IMR-90 (cell line): ENCODE results near the gene TMEM248. TPM values are rescaled to one million over a fixed set of nuclear protein-coding genes. Genes with fewer than 3 reads are reported as not detected.

Experiments
- ATAC-seq: fragments of 200-7000 bp; cut with Tn5 transposase; 2 replicates; pipeline ENCODE4 v1.9.1; 2020; ENCODE audit warnings: low read depth, mild to moderate bottlenecking, moderate library complexity
- BruUV-seq: library from RNA; stranded (reverse); fragments of 400-500 nt; replicated peaks from 2 replicates; lab custom pipeline; 2021; lab: Mats Ljungman, UMichigan
- CTCF ChIA-PET: fragments of 300-600 bp; formaldehyde crosslinking; extraction: SDS; loops from one replicate; lab custom pipeline; 2021; ENCODE audit warnings: antibody characterized with exemption; lab: Yijun Ruan, JAX
- POLR2A ChIA-PET: fragments of 300-600 bp; sonication (Branson Sonifier 250); formaldehyde crosslinking; loops from one replicate; lab custom pipeline; 2022; ENCODE audit warnings: antibody characterized with exemption; ENCODE audit not compliant: unreplicated experiment; lab: Charles Lee
- DNase-seq: peaks from one replicate; pipeline ENCODE4 v3.0.0; 2013
- H2AFZ ChIP-seq: replicated peaks from 2 replicates; pipeline ENCODE3; 2013; ENCODE audit warnings: low read length, mild to moderate bottlenecking; ENCODE audit not compliant: poor library complexity
- H2AK5ac ChIP-seq: 2 replicates; pipeline ENCODE4 v1.6.1; 2013; ENCODE audit warnings: low read depth, low read length, inconsistent platforms
- H2AK9ac ChIP-seq: replicated peaks from 2 replicates; pipeline ENCODE3; 2013; ENCODE audit warnings: mild to moderate bottlenecking, low read depth, low read length, moderate library complexity; ENCODE audit not compliant: poor library complexity
- H2BK120ac ChIP-seq: 2 replicates; pipeline ENCODE4 v1.6.1; 2013; ENCODE audit warnings: low read depth, low read length, inconsistent platforms
- H2BK15ac ChIP-seq: 3 replicates; pipeline ENCODE4 v1.6.1; 2013; ENCODE audit warnings: low read depth, low read length, inconsistent platforms
- H2BK20ac ChIP-seq: 2 replicates; pipeline ENCODE4 v1.6.1; 2013; ENCODE audit warnings: low read depth, mild to moderate bottlenecking, inconsistent platforms, low read length, moderate library complexity
- H2BK5ac ChIP-seq: 2 replicates; pipeline ENCODE4 v1.6.1; 2013; ENCODE audit warnings: mild to moderate bottlenecking, low read depth, low read length, inconsistent platforms; ENCODE audit not compliant: poor library complexity, severe bottlenecking
- H3K14ac ChIP-seq: replicated peaks from 2 replicates; pipeline ENCODE4 v1.6.1; 2013; ENCODE audit warnings: low read depth, low read length, inconsistent platforms
- H3K18ac ChIP-seq: 2 replicates; pipeline ENCODE4 v1.6.1; 2013; ENCODE audit warnings: low read depth, low read length, control low read depth
- H3K23ac ChIP-seq: 2 replicates; pipeline ENCODE4 v1.6.1; 2013; ENCODE audit warnings: low read depth, low read length, inconsistent platforms
- H3K27ac ChIP-seq: 2 replicates; pipeline ENCODE4 v1.5.1; 2013; ENCODE audit warnings: mild to moderate bottlenecking, control low read depth, low read length; ENCODE audit not compliant: insufficient read depth
- H3K27me3 ChIP-seq: 2 replicates; pipeline ENCODE4 v1.6.1; 2013; ENCODE audit warnings: low read length; ENCODE audit not compliant: control insufficient read depth, insufficient read depth
- H3K36me3 ChIP-seq: 2 replicates; pipeline ENCODE4 v1.6.1; 2013; ENCODE audit warnings: low read length, mixed read lengths; ENCODE audit not compliant: control insufficient read depth, insufficient read depth
- H3K4ac ChIP-seq: 2 replicates; pipeline ENCODE4 v1.6.1; 2013; ENCODE audit warnings: low read depth, low read length, inconsistent platforms
- H3K4me1 ChIP-seq: 2 replicates; pipeline ENCODE4 v1.6.1; 2013; ENCODE audit warnings: low read length, mixed read lengths; ENCODE audit not compliant: control insufficient read depth, insufficient read depth
- H3K4me2 ChIP-seq: 2 replicates; pipeline ENCODE4 v1.6.1; 2013; ENCODE audit warnings: low read depth, mild to moderate bottlenecking, control low read depth, low read length, moderate library complexity
- H3K4me3 ChIP-seq: 2 replicates; pipeline ENCODE4 v1.5.1; 2013; ENCODE audit warnings: low read depth, mild to moderate bottlenecking, control low read depth, low read length, moderate library complexity; ENCODE audit not compliant: insufficient read depth
- H3K56ac ChIP-seq: 2 replicates; pipeline ENCODE4 v1.6.1; 2013; ENCODE audit warnings: low read length, inconsistent platforms; ENCODE audit not compliant: insufficient read depth; ENCODE audit errors: extremely low read depth
- H3K79me1 ChIP-seq, 2 experiments: 2 replicates each; pipeline ENCODE4 v1.6.1; 2013; ENCODE audit warnings: low read length in 2 of 2, inconsistent platforms in 1 of 2, low read depth in 1 of 2
- H3K9ac ChIP-seq: 2 replicates; pipeline ENCODE4 v1.6.1; 2013; ENCODE audit warnings: low read depth, low read length, control low read depth
- H3K9me1 ChIP-seq: 2 replicates; pipeline ENCODE4 v1.6.1; 2013; ENCODE audit warnings: low read length, inconsistent platforms; ENCODE audit not compliant: insufficient read depth
- H3K9me3 ChIP-seq: 2 replicates; pipeline ENCODE4 v1.6.1; 2013; ENCODE audit warnings: low read length; ENCODE audit not compliant: control insufficient read depth, insufficient read depth
- H4K20me1 ChIP-seq: 2 replicates; pipeline ENCODE4 v1.6.1; 2013; ENCODE audit warnings: low read length, inconsistent platforms; ENCODE audit not compliant: insufficient read depth
- H4K5ac ChIP-seq: 2 replicates; pipeline ENCODE4 v1.6.1; 2013; ENCODE audit warnings: mild to moderate bottlenecking, low read depth, low read length, control low read depth
- H4K8ac ChIP-seq, 2 experiments: 2 replicates each; pipeline ENCODE4 v1.6.1; 2013; ENCODE audit warnings: low read depth in 2 of 2, low read length in 2 of 2, control low read depth in 1 of 2, inconsistent platforms in 1 of 2
- H4K91ac ChIP-seq: 2 replicates; pipeline ENCODE4 v1.6.1; 2013; ENCODE audit warnings: low read depth, low read length, inconsistent platforms; ENCODE audit not compliant: insufficient read depth
- BHLHE40 ChIP-seq: fragments of 150-350 bp; IDR thresholded peaks from 2 replicates; pipeline ENCODE4 v1.6.1; 2016; ENCODE audit warnings: mild to moderate bottlenecking, low read depth, low read length
- CEBPB ChIP-seq: IDR thresholded peaks from 2 replicates; pipeline ENCODE4 v1.6.1; 2012; ENCODE audit warnings: low read depth, low read length, improper control_type of control experiment
- CHD1 ChIP-seq: IDR thresholded peaks from 2 replicates; pipeline ENCODE4 v1.6.1; 2012; ENCODE audit warnings: low read depth, low read length, improper control_type of control experiment
- FOS ChIP-seq: fragments of 150-350 bp; IDR thresholded peaks from 2 replicates; pipeline ENCODE4 v1.6.1; 2016; ENCODE audit warnings: low read depth, low read length
- MAFK ChIP-seq: IDR thresholded peaks from 2 replicates; pipeline ENCODE4 v1.6.1; 2012; ENCODE audit warnings: low read depth, low read length, improper control_type of control experiment
- MAZ ChIP-seq: IDR thresholded peaks from 2 replicates; pipeline ENCODE4 v1.6.1; 2012; ENCODE audit warnings: low read depth, mild to moderate bottlenecking, low read length, improper control_type of control experiment, moderate library complexity, borderline replicate concordance
- MXI1 ChIP-seq: IDR thresholded peaks from 2 replicates; pipeline ENCODE4 v1.6.1; 2012; ENCODE audit warnings: low read depth, mild to moderate bottlenecking, low read length, moderate library complexity, borderline replicate concordance
- NFE2L2 ChIP-seq: fragments of 150-350 bp; IDR thresholded peaks from 2 replicates; pipeline ENCODE4 v1.6.1; 2016; ENCODE audit warnings: low read depth, mild to moderate bottlenecking, low read length
- POLR2A ChIP-seq: IDR thresholded peaks from 2 replicates; pipeline ENCODE4 v1.6.1; 2012; ENCODE audit warnings: mild to moderate bottlenecking, low read depth, low read length
- RAD21 ChIP-seq: IDR thresholded peaks from 2 replicates; pipeline ENCODE4 v1.6.1; 2012; ENCODE audit warnings: low read length, improper control_type of control experiment
- RFX5 ChIP-seq: IDR thresholded peaks from 2 replicates; pipeline ENCODE4 v1.8.0; 2012; ENCODE audit warnings: low read depth, mild to moderate bottlenecking, low read length, moderate library complexity
- SMC3 ChIP-seq: fragments of 150-350 bp; IDR thresholded peaks from 2 replicates; pipeline ENCODE4 v1.6.1; 2016; ENCODE audit warnings: low read depth, mild to moderate bottlenecking, antibody characterized with exemption, low read length, moderate library complexity
- WGBS, 2 experiments: methylation state at CpG; one replicate each; pipeline versions ENCODE4 v1.1.5 to v1.1.7; 2013; ENCODE audit warnings: missing lambda C conversion rate in 2 of 2; ENCODE audit not compliant: insufficient read length in 1 of 2; ENCODE audit errors: extremely low coverage in 2 of 2; 5-methylcytosine and 5-hydroxymethylcytosine counted together
- dilution Hi-C: fragments of 300-500 bp; cut with HindIII; formaldehyde crosslinking; loops from one replicate; pipeline ENCODE4 v1.14.3; 2018; ENCODE audit warnings: low sequenced_read_pairs; ENCODE audit not compliant: unreplicated experiment
- in situ Hi-C: fragments of 300-500 bp; cut with MboI; formaldehyde crosslinking; loops from 3 replicates; pipeline ENCODE4 v1.14.3; 2019; ENCODE audit warnings: low sequenced_read_pairs, inconsistent platforms, mixed read lengths
- intact Hi-C: fragments of 100-400 bp; cut with micrococcal nuclease; formaldehyde crosslinking; loops from 2 replicates; pipeline ENCODE4 v1.10.0; 2022
- polyA plus RNA-seq, 3 experiments: library from polyadenylated mRNA; depleted of rRNA; stranded (reverse); fragments of >200 nt; gene quantifications; 2 replicates each; pipeline ENCODE4 v1.2.3, GENCODE V29; 2012; ENCODE audit warnings: low replicate concordance in 1 of 3
- total RNA-seq: library from RNA; depleted of rRNA; stranded (reverse); fragments of >200 nt; gene quantifications from 2 replicates; pipeline ENCODE4 v1.2.3, GENCODE V29; 2012
- TF ChIP-seq, protein P1 (sequence below): conservative IDR thresholded peaks from 2 replicates; pipeline ENCODE4 v1.5.1; 2012; ENCODE audit warnings: mild to moderate bottlenecking, low read depth, low read length, improper control_type of control experiment
- TF ChIP-seq, protein P2 (sequence below): fragments of 150-350 bp; IDR thresholded peaks from 2 replicates; pipeline ENCODE4 v1.6.1; 2017; ENCODE audit warnings: mild to moderate bottlenecking, antibody characterized with exemption, low read length, low read depth

The TMEM248 gene
- total and polyA plus RNA-seq, 2 of the 4 experiments (the other 2 are of a cell fraction) = 103 to 175 TPM

DNA sequence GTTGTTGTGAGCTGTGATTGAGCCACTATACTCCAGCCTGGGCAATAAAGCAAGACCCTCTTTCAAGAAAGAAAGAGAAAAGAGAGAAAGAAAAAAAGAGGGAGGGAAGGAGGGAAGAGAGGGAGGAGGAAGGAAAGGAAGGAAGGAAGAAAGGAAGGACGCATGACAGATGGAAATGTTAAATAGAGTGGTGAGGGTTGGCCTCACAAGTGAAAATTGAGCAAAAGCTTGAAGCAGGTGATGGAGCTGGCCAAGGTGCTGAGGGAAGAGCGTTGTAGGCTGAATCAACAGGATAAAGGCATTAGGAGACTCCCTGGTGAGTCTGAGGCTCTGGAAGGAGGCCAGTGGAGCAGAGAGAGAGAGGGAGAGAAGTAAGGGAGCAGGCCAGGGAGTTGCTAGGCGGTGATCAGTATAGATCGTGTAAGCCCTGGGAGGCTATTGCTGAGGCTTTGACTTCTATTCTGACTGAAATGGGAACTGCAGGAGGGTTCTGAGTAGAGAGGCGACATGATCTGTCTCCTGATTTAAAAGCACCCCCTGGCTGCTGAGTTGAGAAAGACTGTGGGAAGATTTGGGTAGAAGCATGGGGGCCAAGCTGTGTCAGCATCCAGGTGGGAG is 26.5 kb upstream of the TMEM248 start:
- no peak overlapping the region for H2BK20ac ChIP-seq
- BruUV-seq = no TSS peak
- H3K9me3 ChIP-seq = no peaks in the 10 kb centered on the region
- 51% methylated on average over 2 of the region's 5 CpGs; no CpG with 5 or more reads in 1 of the 2 experiments for WGBS, 2 experiments
- H3K36me3 ChIP-seq = peaks cover 8% of the 10 kb centered on the region
- no peak overlapping the region for H2AK9ac ChIP-seq
- H3K14ac ChIP-seq = no peak overlapping the region
- no peak overlapping the region for H2AFZ ChIP-seq
- TF ChIP-seq MAFK (no peak), CEBPB (no peak), RAD21 (no peak), CHD1 (no peak), BHLHE40 (no peak), FOS (no peak), NFE2L2 (no peak), MXI1 (no peak), MAZ (no peak), POLR2A (no peak), SMC3 (no peak), RFX5 (no peak)
- TF ChIP-seq, protein P1, sequence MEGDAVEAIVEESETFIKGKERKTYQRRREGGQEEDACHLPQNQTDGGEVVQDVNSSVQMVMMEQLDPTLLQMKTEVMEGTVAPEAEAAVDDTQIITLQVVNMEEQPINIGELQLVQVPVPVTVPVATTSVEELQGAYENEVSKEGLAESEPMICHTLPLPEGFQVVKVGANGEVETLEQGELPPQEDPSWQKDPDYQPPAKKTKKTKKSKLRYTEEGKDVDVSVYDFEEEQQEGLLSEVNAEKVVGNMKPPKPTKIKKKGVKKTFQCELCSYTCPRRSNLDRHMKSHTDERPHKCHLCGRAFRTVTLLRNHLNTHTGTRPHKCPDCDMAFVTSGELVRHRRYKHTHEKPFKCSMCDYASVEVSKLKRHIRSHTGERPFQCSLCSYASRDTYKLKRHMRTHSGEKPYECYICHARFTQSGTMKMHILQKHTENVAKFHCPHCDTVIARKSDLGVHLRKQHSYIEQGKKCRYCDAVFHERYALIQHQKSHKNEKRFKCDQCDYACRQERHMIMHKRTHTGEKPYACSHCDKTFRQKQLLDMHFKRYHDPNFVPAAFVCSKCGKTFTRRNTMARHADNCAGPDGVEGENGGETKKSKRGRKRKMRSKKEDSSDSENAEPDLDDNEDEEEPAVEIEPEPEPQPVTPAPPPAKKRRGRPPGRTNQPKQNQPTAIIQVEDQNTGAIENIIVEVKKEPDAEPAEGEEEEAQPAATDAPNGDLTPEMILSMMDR = no peak
- TF ChIP-seq, protein P2, sequence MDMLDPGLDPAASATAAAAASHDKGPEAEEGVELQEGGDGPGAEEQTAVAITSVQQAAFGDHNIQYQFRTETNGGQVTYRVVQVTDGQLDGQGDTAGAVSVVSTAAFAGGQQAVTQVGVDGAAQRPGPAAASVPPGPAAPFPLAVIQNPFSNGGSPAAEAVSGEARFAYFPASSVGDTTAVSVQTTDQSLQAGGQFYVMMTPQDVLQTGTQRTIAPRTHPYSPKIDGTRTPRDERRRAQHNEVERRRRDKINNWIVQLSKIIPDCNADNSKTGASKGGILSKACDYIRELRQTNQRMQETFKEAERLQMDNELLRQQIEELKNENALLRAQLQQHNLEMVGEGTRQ = no peak
- no peak overlapping the region for H4K91ac ChIP-seq
- H2BK120ac ChIP-seq = no peak overlapping the region
- H3K4me3 ChIP-seq = no peak overlapping the region
- no peak overlapping the region for H4K5ac ChIP-seq
- no peak overlapping the region for H3K18ac ChIP-seq
- no peak overlapping the region for H3K56ac ChIP-seq
- no peak overlapping the region for H3K4ac ChIP-seq
- no peaks in the 10 kb centered on the region for H3K79me1 ChIP-seq
- POLR2A ChIA-PET = no interaction called here
- H2BK5ac ChIP-seq = no peak overlapping the region
- no peaks in the 10 kb centered on the region for H4K20me1 ChIP-seq
- H3K9me1 ChIP-seq = no peaks in the 10 kb centered on the region
- intact Hi-C loops = no loop called here
- CTCF ChIA-PET = no interaction called here
- no peak overlapping the region for H3K9ac ChIP-seq
- in situ Hi-C loops = no loop called here
- no peak overlapping the region for H2AK5ac ChIP-seq
- H3K23ac ChIP-seq = no peak overlapping the region
- dilution Hi-C loops = no loop called here
- ATAC-seq (no peak), DNase-seq (peak; percentile 46)
- H3K27ac ChIP-seq = no peak overlapping the region
- H3K4me2 ChIP-seq = no peak overlapping the region
- no peak overlapping the region for H2BK15ac ChIP-seq
- no peaks in the 10 kb centered on the region for H3K27me3 ChIP-seq
- no peaks in the 10 kb centered on the region for H3K4me1 ChIP-seq
- no peak overlapping the region for H4K8ac ChIP-seq
